Measurements from ENCODE around the gene ICE2. TPM values are rescaled to one million over a fixed set of nuclear protein-coding genes. Genes with fewer than 3 reads are reported as not detected.
"Not testable (repeated sequence)": the region's sequence is repeated elsewhere in the genome, so short reads cannot be mapped to it uniquely, and the experiment has no call there.

Gene ICE2
- total RNA-seq, 3 donors from 2014 or later, result 51.9 to 66.3 (median 61.4) TPM

- no peaks in the 10 kb centered on the region for H3K27me3 Mint-ChIP-seq (ENCODE audit: low read depth)
- H3K4me1 Mint-ChIP-seq (ENCODE audit: low read depth), result no peaks in the 10 kb centered on the region
- H3K9me3 Mint-ChIP-seq, result no peaks in the 10 kb centered on the region
- DNase-seq (no peak), ATAC-seq (no peak)
- peaks cover 13% of the 10 kb centered on the region for H3K36me3 Mint-ChIP-seq (ENCODE audit: insufficient read depth)
- H3K4me3 Mint-ChIP-seq, result no peak overlapping the region
These were observed 60.8 kb downstream of the ICE2 start for GRCh38 chr15:60418096-60418495.

GRCh38 chr15:60417112-60417511 lies 61.8 kb downstream of the ICE2 start:
- Mint-ChIP-seq H3K4me3 (no peak overlapping the region), H3K27me3 (ENCODE audit: low read depth) (no peaks in the 10 kb centered on the region), H3K36me3 (ENCODE audit: insufficient read depth) (peaks cover 10% of the 10 kb centered on the region), H3K4me1 (ENCODE audit: low read depth) (no peaks in the 10 kb centered on the region), H3K9me3 (no peaks in the 10 kb centered on the region)
- DNase-seq, result no peak
- no peak for ATAC-seq

DNA sequence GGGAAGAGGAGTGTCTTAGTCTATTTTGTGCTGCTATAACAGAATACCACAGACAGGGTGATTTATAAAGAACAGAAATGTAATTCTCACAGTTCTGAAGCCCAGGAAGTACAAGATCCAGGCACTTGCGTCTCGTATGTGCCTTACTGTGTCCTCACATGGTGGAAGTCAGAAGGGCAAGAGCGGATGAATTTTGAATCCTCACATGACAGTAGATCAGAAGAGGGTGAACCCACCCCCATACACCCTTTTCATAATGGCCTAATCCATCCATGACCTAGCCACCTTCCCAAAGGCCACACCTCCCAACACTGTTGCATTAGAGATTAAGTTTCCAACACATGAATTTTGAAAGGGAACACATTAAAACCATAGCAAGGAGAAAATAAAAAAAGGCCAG lies 62.5 kb downstream of the ICE2 start:
- ATAC-seq (no peak), DNase-seq (no peak)
- H3K36me3 Mint-ChIP-seq (ENCODE audit: insufficient read depth), result peaks cover 10% of the 10 kb centered on the region
- no peaks in the 10 kb centered on the region for H3K4me1 Mint-ChIP-seq (ENCODE audit: low read depth)
- no peaks in the 10 kb centered on the region for H3K9me3 Mint-ChIP-seq
- no peak overlapping the region for H3K4me3 Mint-ChIP-seq
- no peaks in the 10 kb centered on the region for H3K27me3 Mint-ChIP-seq (ENCODE audit: low read depth)

DNA sequence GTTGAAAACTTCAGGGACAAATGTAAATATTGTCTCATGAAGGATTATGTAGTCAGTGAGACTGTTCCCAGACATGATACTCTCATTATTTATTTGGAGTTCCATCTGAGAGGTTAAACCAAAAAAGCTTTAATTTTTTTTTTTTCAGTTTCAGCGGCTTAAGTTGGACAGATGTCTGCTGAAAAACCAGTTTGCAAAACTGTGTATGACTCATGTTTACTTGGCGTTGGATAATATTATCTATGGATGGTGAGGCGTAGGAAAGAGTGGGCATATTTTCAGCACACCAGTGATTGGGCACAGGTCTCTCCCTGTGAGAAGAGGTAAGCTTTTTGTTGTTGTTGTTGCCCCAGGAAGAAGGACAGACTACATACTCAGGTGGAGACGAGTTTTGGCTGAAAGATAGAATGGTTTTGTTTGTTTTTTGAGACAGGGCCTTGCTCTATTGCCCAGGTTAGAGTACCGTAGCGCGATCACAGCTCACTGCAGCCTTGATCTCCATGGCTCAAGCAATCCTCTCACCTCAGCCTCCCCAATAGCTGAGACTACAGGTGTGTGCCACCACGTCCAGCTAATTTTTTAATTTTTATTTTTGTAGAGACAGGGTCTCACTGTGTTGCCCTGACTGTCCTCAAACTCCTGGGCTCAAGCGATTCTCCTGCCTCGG lies 64.8 kb downstream of the ICE2 start:
- no peaks in the 10 kb centered on the region for H3K36me3 Mint-ChIP-seq (ENCODE audit: insufficient read depth)
- H3K27me3 Mint-ChIP-seq (ENCODE audit: low read depth), result no peaks in the 10 kb centered on the region
- DNase-seq (no peak), ATAC-seq (no peak)
- H3K9me3 Mint-ChIP-seq, result no peaks in the 10 kb centered on the region
- H3K4me1 Mint-ChIP-seq (ENCODE audit: low read depth), result peaks cover 4% of the 10 kb centered on the region
- H3K4me3 Mint-ChIP-seq, result no peak overlapping the region

DNA sequence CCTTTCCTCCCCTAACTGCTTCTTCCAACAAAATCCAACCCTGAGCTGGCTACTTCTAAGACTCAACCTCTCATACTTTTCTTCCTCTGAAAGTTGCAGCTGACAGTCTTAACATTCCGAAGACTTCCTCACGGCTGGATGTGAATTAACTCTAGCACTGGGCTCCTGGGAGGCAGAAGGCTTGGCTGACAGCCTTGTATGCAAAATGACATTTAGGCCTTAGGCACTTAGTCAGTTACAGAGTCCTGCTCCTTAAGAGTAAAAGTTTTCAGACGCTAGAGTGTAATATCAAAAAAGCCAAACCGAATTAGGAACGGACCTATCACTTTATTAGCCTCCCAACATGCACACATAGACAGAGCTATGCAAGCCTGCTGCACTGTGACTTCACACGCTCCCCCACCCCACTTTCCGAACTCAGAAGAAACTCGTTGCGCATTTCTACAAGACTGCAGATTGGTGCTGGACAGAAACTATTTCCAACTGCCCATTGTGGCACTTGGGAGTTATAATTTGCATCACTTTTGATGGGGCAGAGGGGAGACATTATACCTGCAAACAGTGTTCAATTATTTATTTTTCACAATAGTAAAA lies 65.6 kb downstream of the ICE2 start:
- DNase-seq, result no peak
- Mint-ChIP-seq H3K27me3 (ENCODE audit: low read depth) (no peaks in the 10 kb centered on the region), H3K4me1 (ENCODE audit: low read depth) (peaks cover 10% of the 10 kb centered on the region), H3K36me3 (ENCODE audit: insufficient read depth) (no peaks in the 10 kb centered on the region), H3K9me3 (no peaks in the 10 kb centered on the region), H3K4me3 (no peak overlapping the region)
- ATAC-seq, result no peak

GRCh38 chr15:60412807-60413206 lies 66.1 kb downstream of the ICE2 start:
- H3K36me3 Mint-ChIP-seq (ENCODE audit: insufficient read depth); H3K9me3 Mint-ChIP-seq; DNase-seq; H3K27me3 Mint-ChIP-seq (ENCODE audit: low read depth); H3K4me3 Mint-ChIP-seq; ATAC-seq: not testable (repeated sequence)
- H3K4me1 Mint-ChIP-seq (ENCODE audit: low read depth), result peaks cover 13% of the 10 kb centered on the region

DNA sequence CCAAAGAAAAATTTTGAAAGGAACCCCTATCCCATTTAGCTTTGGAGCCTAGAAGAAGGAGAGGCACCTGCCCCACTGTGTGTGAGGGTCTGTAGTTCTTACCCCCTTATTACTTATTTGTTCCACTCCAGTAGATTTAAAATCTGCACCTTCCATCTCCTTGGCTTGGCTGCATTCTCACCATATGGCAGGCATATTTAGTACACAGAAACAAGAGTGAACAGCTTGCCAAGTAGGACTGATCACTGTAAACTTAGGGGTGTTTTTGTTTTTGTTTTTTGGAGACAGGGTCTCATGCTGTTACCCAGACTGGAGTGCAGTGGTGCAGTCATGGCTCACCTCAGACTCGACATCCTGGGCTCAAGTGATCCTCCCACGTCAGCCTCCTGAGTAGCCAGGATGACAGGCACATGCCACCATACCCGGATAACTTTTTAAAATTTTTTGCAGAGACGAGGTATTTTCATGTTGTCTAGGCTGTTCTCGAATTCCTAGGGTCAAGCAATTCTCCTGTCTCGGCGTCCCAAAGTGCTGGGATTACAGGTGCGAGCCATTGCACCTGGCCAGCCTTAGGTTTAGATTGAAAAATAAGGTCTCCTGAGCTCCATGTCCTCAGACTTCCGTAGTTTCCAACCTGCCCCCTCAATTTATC lies 67.0 kb downstream of the ICE2 start:
- no peaks in the 10 kb centered on the region for H3K36me3 Mint-ChIP-seq (ENCODE audit: insufficient read depth)
- no peak overlapping the region for H3K4me3 Mint-ChIP-seq
- H3K27me3 Mint-ChIP-seq (ENCODE audit: low read depth), result no peaks in the 10 kb centered on the region
- no peaks in the 10 kb centered on the region for H3K9me3 Mint-ChIP-seq
- no peak for ATAC-seq
- DNase-seq, result no peak
- peaks cover 13% of the 10 kb centered on the region for H3K4me1 Mint-ChIP-seq (ENCODE audit: low read depth)

DNA sequence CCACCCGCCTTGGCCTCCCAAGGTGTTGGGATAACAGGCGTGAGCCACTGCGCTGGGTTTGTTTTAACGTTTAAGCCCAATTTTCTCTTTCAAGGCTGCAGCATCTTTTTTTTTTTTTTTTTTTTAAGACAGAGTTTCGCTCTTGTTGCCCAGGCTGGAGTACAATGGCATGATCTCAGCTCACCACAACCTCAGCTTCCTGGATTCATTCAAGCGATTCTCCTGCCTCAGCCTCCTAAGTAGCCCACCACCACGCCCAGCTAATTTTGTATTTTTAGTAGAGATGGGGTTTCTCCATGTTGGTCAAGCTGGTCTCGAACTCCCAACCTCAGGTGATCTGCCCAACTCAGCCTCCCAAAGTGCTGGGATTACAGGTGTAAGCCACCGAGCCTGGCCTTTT lies 68.6 kb downstream of the ICE2 start:
- H3K27me3 Mint-ChIP-seq (ENCODE audit: low read depth); DNase-seq; H3K36me3 Mint-ChIP-seq (ENCODE audit: insufficient read depth); H3K4me3 Mint-ChIP-seq; ATAC-seq; H3K9me3 Mint-ChIP-seq: not testable (repeated sequence)
- H3K4me1 Mint-ChIP-seq (ENCODE audit: low read depth), result peaks cover 15% of the 10 kb centered on the region

DNA sequence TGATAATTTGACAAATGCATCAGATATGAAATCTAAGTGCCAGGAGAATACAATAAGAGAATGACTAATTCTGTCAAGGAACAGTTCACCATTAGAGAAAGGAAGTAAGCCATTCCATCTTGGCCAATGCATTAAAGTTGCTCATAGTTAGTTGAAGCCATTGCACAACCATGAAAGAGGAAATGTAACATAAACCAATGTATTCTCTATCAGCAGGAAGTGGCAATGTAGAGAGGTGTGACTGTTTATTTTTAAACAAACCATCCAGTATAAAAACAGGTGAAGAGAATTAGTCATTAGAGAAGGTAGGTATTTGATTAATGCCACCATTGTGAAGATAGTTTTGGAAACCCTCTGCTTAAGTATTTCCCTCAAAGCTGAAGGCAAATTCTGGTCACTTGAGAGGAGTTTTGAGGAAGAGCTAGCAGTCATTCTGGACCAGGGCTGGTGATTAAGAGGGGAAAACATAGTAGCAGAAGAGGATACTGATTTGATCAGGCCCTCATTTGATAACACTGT lies 70.4 kb downstream of the ICE2 start:
- Mint-ChIP-seq H3K9me3 (no peaks in the 10 kb centered on the region), H3K4me3 (no peak overlapping the region), H3K27me3 (ENCODE audit: low read depth) (no peaks in the 10 kb centered on the region), H3K36me3 (ENCODE audit: insufficient read depth) (no peaks in the 10 kb centered on the region), H3K4me1 (ENCODE audit: low read depth) (peaks cover 15% of the 10 kb centered on the region)
- DNase-seq, result no peak
- ATAC-seq, result peak in 1 of 2 donors; percentile 56

- Mint-ChIP-seq H3K4me3 (no peak overlapping the region), H3K36me3 (ENCODE audit: insufficient read depth) (no peaks in the 10 kb centered on the region), H3K9me3 (no peaks in the 10 kb centered on the region), H3K27me3 (ENCODE audit: low read depth) (no peaks in the 10 kb centered on the region), H3K4me1 (ENCODE audit: low read depth) (peaks cover 15% of the 10 kb centered on the region)
- DNase-seq (no peak), ATAC-seq (no peak)
These were observed 71.5 kb downstream of the ICE2 start for GRCh38 chr15:60407415-60407805.

DNA sequence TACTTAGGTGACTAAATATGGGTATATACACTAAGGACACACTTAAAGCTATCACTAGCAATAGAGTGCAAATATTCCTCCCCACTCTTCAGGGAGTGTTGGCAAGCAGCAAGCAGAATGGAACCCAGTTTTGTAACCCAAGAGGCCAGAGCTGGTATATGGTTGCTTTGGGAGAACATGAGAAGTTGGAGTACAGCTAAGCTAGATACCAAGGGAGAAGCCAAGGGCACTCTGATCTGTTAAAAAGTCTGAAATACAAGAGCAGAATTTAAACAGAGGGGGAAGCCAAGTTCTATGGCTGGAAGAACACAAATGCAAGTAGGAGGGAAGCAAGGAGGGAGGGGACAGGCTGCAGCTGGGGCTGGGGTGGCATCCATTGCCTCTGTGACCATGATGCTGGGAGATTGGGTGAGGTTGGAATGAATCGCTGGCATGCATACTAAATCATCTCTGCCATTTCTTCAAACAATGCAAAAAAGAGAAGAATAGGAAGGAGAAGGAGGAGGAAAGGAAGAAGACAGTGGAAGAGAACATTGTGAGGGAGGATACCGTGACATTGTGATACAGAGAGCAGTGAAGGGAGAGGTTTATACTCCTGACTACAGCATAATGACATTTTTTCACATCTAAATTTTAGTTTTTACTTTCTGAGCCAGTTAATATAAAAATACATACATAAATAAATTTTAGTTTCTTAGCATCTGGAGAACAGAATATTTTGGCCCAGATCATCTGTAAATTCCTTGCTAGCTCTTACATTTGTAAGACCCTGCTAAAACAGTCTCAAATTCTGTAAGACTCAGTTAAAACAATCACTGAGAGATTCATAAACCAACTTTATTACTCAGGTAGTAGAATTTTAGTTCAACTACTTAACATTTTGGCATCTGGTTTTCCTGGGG lies 72.2 kb downstream of the ICE2 start:
- Mint-ChIP-seq H3K9me3 (no peaks in the 10 kb centered on the region), H3K36me3 (ENCODE audit: insufficient read depth) (no peaks in the 10 kb centered on the region), H3K4me3 (no peak overlapping the region), H3K27me3 (ENCODE audit: low read depth) (no peaks in the 10 kb centered on the region), H3K4me1 (ENCODE audit: low read depth) (peaks cover 15% of the 10 kb centered on the region)
- DNase-seq (no peak), ATAC-seq (no peak)

- H3K36me3 Mint-ChIP-seq (ENCODE audit: insufficient read depth), result no peaks in the 10 kb centered on the region
- H3K4me1 Mint-ChIP-seq (ENCODE audit: low read depth), result peaks cover 15% of the 10 kb centered on the region
- ATAC-seq, result no peak
- no peak for DNase-seq
- H3K9me3 Mint-ChIP-seq, result no peaks in the 10 kb centered on the region
- no peaks in the 10 kb centered on the region for H3K27me3 Mint-ChIP-seq (ENCODE audit: low read depth)
- H3K4me3 Mint-ChIP-seq, result no peak overlapping the region
These were observed 73.5 kb downstream of the ICE2 start for GRCh38 chr15:60405399-60405798.

DNA sequence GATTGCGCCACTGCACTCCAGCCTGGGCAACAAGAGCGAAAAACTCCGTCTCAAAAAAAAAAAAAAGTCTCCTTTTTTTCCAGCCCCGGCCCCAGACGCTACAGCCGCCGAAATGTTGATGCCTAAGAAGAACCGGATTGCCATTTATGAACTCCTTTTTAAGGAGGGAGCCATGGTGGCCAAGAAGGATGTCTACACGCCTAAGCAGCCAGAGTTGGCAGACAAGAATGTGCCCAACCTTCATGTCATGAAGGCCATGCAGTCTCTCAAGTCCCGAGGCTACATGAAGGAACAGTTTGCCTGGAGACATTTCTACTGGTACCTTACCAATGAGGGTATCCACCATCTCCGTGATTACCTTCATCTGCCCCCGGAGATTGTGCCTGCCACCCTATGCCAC lies 74.6 kb downstream of the ICE2 start:
- not testable (repeated sequence) for H3K4me3 Mint-ChIP-seq; ATAC-seq; H3K9me3 Mint-ChIP-seq; H3K36me3 Mint-ChIP-seq (ENCODE audit: insufficient read depth); H3K27me3 Mint-ChIP-seq (ENCODE audit: low read depth); DNase-seq
- H3K4me1 Mint-ChIP-seq (ENCODE audit: low read depth), result peaks cover 15% of the 10 kb centered on the region

GRCh38 chr15:60400944-60401343 lies 78.0 kb downstream of the ICE2 start:
- Mint-ChIP-seq H3K9me3 (no peaks in the 10 kb centered on the region), H3K27me3 (ENCODE audit: low read depth) (no peaks in the 10 kb centered on the region), H3K36me3 (ENCODE audit: insufficient read depth) (peaks cover 2% of the 10 kb centered on the region), H3K4me1 (ENCODE audit: low read depth) (peaks cover 24% of the 10 kb centered on the region), H3K4me3 (no peak overlapping the region)
- DNase-seq, result no peak
- ATAC-seq, result no peak

Measured in activated T-cell treated with anti-CD3 and anti-CD28 coated beads, Interleukin-2, amount 50 U/mL, for 4 hours (primary cell).